ENCODE measurements around the gene EFHC1.

- TF ChIP-seq, protein P1, sequence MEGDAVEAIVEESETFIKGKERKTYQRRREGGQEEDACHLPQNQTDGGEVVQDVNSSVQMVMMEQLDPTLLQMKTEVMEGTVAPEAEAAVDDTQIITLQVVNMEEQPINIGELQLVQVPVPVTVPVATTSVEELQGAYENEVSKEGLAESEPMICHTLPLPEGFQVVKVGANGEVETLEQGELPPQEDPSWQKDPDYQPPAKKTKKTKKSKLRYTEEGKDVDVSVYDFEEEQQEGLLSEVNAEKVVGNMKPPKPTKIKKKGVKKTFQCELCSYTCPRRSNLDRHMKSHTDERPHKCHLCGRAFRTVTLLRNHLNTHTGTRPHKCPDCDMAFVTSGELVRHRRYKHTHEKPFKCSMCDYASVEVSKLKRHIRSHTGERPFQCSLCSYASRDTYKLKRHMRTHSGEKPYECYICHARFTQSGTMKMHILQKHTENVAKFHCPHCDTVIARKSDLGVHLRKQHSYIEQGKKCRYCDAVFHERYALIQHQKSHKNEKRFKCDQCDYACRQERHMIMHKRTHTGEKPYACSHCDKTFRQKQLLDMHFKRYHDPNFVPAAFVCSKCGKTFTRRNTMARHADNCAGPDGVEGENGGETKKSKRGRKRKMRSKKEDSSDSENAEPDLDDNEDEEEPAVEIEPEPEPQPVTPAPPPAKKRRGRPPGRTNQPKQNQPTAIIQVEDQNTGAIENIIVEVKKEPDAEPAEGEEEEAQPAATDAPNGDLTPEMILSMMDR (IDR thresholded peaks at IDR 0.05; ENCODE audit: low read depth, low read length, poor library complexity, severe bottlenecking): no peak
- TF ChIP-seq EZH2phosphoT487 (IDR thresholded peaks at IDR 0.05; ENCODE audit: borderline replicate concordance, low read length): no peak
These were observed 24.2 kb upstream of the EFHC1 start for GRCh38 chr6:52395969-52396368.

All from DOHH2 (cell line).